BE2C (cell line): ENCODE data around the gene SH3GL2.

Experiments
- DNase-seq: peaks from one replicate; pipeline ENCODE4 v3.0.0-alpha.2; 2020
- H3K27me3 ChIP-seq: fragments of 250-450 bp; sonication (Bioruptor Pico); 2 replicates; pipeline ENCODE4 v1.5.1; 2020; ENCODE audit warnings: mild to moderate bottlenecking
- H3K36me3 ChIP-seq: fragments of 250-450 bp; sonication (Bioruptor Pico); 2 replicates; pipeline ENCODE4 v1.5.1; 2020; ENCODE audit warnings: mild to moderate bottlenecking
- H3K4me1 ChIP-seq: fragments of 250-450 bp; sonication (Bioruptor Pico); 2 replicates; pipeline ENCODE4 v1.5.1; 2020
- H3K4me3 ChIP-seq: 2 replicates; pipeline ENCODE4 v1.5.1; 2011; ENCODE audit warnings: low read depth, low read length
- H3K9me3 ChIP-seq: fragments of 250-450 bp; sonication (Bioruptor Pico); 2 replicates; pipeline ENCODE4 v1.5.1; 2020
- TF ChIP-seq, protein P1 (sequence below): IDR thresholded peaks from 2 replicates; pipeline ENCODE4 v1.5.1; 2012; ENCODE audit warnings: mild to moderate bottlenecking, low read depth, low read length

Gene SH3GL2

DNA sequence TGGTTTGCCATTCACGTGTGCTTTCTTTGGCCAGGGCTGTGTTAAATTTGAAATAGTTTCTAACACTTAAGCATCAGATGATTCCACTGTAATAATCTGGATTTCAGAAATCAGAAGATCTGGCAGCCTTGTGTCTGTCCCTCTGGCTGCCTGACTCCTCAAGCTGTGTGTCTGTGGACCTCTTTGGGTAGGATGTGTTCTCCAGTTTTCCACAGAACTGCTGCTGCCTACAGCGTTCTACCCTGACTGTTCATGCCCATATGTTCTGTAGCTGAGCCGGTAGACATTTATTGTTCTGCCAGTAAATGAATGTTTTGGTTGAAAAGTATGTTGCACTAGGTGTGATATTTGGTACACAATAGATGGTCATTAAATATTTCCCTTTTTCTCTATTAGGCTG, 81.3 kb downstream of the SH3GL2 start:
- H3K27me3 ChIP-seq: peaks cover 17% of the 10 kb centered on the region
- DNase-seq: no peak
- H3K4me1 ChIP-seq: no peaks in the 10 kb centered on the region
- H3K36me3 ChIP-seq: no peaks in the 10 kb centered on the region
- H3K9me3 ChIP-seq: no peaks in the 10 kb centered on the region
- TF ChIP-seq, protein P1, sequence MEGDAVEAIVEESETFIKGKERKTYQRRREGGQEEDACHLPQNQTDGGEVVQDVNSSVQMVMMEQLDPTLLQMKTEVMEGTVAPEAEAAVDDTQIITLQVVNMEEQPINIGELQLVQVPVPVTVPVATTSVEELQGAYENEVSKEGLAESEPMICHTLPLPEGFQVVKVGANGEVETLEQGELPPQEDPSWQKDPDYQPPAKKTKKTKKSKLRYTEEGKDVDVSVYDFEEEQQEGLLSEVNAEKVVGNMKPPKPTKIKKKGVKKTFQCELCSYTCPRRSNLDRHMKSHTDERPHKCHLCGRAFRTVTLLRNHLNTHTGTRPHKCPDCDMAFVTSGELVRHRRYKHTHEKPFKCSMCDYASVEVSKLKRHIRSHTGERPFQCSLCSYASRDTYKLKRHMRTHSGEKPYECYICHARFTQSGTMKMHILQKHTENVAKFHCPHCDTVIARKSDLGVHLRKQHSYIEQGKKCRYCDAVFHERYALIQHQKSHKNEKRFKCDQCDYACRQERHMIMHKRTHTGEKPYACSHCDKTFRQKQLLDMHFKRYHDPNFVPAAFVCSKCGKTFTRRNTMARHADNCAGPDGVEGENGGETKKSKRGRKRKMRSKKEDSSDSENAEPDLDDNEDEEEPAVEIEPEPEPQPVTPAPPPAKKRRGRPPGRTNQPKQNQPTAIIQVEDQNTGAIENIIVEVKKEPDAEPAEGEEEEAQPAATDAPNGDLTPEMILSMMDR: no peak
- H3K4me3 ChIP-seq: no peak overlapping the region

DNA sequence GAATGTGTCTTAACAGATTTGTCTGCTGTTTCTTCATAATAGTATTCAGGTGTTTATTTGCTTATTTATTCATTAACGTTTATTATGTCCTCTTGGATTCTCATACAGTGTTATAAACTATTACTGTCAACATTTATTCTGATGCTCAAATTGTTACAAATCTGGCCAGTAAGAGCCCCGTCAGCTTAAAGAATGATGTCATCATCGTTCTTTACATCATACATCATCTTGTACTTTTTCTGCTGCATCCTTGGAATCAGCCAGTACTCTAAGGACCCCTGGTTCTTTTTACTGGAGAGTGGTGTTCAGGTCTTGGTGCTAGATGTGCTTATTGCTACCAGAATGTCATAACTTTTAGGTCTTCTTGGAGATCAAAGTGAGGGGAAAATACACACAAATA, 86.6 kb downstream of the SH3GL2 start:
- Histone ChIP-seq H3K36me3 (no peaks in the 10 kb centered on the region), H3K9me3 (no peaks in the 10 kb centered on the region), H3K27me3 (peaks cover 17% of the 10 kb centered on the region), H3K4me3 (no peak overlapping the region), H3K4me1 (no peaks in the 10 kb centered on the region)
- no peak for DNase-seq
- TF ChIP-seq, protein P1: no peak

DNA sequence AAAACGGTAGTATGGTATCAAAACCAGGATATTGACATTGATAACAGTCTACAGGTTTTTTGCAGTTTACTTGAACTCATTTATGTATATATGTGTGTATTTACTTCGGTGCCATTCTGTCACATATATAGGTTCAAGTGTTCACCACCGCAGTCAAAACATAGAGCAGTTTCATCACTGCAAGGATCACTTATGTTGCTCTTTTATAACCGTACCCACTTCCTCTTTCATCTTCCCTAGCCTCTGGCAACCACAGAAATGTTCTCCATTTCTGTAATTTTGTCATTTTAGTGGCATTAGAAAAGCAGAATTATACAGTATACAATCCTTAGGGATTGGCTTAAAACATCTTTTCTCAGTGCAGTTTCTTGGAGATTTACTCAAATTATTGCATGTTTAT, 90.3 kb downstream of the SH3GL2 start:
- TF ChIP-seq, protein P1: no peak
- Histone ChIP-seq H3K4me3 (no peak overlapping the region), H3K27me3 (peaks cover under 1% of the 10 kb centered on the region; the same call in 1 of the 2 replicates), H3K36me3 (no peaks in the 10 kb centered on the region), H3K9me3 (no peaks in the 10 kb centered on the region), H3K4me1 (no peaks in the 10 kb centered on the region)
- no peak for DNase-seq

DNA sequence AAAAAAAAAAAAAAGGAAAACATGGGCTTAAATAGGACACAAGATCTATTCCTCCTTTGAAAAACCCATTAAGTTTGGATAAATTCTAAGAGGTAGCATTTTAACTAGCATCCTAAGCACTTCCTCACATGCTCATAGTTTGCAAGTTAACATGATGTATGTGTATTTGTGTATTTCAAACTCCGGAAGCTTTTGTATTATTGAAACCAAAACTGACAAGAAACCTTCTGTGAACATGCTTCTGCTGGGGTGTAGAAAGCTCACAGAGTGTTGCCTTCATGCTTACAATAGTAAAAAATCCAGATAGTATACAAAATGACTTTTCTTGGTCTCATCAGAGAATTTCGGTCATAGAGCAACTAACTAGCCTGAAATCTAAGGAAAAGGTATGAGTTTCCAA, 103.8 kb downstream of the SH3GL2 start:
- Histone ChIP-seq H3K27me3 (no peaks in the 10 kb centered on the region), H3K4me1 (no peaks in the 10 kb centered on the region), H3K4me3 (no peak overlapping the region), H3K9me3 (no peaks in the 10 kb centered on the region), H3K36me3 (no peaks in the 10 kb centered on the region)
- no peak for DNase-seq
- TF ChIP-seq, protein P1: no peak

DNA sequence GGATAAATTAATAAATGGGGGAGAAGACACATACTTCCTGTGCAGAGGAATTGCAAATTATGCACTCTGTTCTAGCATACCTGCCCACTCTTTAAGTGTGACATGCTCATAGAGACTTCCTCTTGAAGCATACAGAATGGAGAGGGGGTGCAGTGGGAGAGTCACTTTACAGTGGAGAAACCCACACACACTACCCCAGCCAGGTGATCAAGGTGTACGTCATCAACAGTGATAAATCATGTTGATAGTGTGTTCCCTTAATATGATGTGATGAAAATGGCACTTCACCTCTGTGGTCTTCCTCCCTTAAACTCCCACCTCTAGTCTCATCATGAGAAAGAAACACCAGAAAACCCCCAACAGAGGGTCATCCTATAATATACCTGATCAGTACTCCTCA, 110.0 kb downstream of the SH3GL2 start:
- TF ChIP-seq, protein P1: no peak
- no peaks in the 10 kb centered on the region for H3K9me3 ChIP-seq
- H3K4me3 ChIP-seq: no peak overlapping the region
- H3K4me1 ChIP-seq: no peaks in the 10 kb centered on the region
- DNase-seq: no peak
- H3K27me3 ChIP-seq: no peaks in the 10 kb centered on the region
- no peaks in the 10 kb centered on the region for H3K36me3 ChIP-seq

- Histone ChIP-seq H3K36me3 (no peaks in the 10 kb centered on the region), H3K4me3 (no peak overlapping the region)
Measured at GRCh38 chr9:17694336-17694735, 115.5 kb downstream of the SH3GL2 start.

More at GRCh38 chr9:17694336-17694735, 115.5 kb downstream of the SH3GL2 start:
- H3K4me1 ChIP-seq: no peaks in the 10 kb centered on the region
- DNase-seq: no peak
- H3K27me3 ChIP-seq: no peaks in the 10 kb centered on the region
- H3K9me3 ChIP-seq: no peaks in the 10 kb centered on the region
- TF ChIP-seq, protein P1: no peak
